GM21526 (cell line): ENCODE measurements around the gene NUTF2.
"Not testable (repeated sequence)": the region's sequence is repeated elsewhere in the genome, so short reads cannot be mapped to it uniquely, and the experiment has no call there.

Experiments
- ATAC-seq: cut with Tn5 transposase; IDR thresholded peaks from one replicate; pipeline ENCODE4 v1.9.1; 2021; ENCODE audit warnings: moderate library complexity; ENCODE audit not compliant: unreplicated experiment, low FRiP score

The NUTF2 gene

DNA sequence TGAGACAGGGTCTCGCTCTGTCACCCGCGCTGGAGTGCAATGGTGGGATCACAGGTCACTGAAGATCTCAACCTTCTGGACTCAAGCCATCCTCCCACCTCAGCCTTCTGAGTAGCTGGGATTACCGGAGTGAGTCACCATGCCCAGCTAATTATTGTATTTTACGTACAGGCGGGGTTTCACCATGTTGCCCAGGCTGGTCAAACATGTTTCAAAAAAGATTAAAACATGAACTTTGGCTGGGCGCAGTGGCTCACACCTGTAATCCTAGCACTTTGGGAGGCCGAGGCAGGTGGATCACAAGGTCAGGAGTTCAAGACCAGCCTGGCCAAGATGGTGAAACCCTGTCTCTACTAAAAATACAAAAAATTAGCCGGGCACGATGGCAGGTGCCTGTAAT is 9.5 kb upstream of the NUTF2 start:
- not testable (repeated sequence) for ATAC-seq

GRCh38 chr16:67837811-67838210 is 8.9 kb upstream of the NUTF2 start:
- ATAC-seq = no peak

DNA sequence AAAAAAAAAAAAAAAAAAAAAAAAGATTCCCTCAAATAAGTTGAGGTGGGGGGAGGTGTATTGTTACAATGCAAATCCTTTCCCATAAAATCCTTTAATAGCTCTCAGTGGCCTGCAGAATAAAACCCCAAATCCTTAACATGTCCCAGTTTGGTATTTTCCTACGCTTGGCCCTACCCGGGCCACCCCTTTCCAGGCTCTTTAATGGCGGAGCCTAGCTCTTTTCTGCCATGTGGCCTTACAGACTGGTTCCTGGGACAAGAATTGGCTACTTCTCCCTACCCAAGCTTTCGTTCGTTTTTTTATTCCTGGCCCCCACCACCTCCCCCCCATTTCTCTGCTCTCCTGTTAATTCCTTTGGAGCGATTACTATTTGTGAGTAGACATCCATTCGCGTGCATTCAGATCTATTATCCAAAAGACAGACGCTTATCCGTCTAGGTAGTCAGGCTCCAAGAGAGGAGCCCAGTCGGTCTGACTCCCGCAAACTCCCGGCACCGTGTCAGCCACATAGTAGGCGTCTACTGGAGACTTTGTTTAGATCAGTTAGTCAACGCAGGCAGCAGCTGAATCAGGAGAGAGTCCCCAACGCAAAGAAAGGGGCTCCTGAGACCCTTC is 5.4 kb upstream of the NUTF2 start:
- ATAC-seq = peak; percentile 3

DNA sequence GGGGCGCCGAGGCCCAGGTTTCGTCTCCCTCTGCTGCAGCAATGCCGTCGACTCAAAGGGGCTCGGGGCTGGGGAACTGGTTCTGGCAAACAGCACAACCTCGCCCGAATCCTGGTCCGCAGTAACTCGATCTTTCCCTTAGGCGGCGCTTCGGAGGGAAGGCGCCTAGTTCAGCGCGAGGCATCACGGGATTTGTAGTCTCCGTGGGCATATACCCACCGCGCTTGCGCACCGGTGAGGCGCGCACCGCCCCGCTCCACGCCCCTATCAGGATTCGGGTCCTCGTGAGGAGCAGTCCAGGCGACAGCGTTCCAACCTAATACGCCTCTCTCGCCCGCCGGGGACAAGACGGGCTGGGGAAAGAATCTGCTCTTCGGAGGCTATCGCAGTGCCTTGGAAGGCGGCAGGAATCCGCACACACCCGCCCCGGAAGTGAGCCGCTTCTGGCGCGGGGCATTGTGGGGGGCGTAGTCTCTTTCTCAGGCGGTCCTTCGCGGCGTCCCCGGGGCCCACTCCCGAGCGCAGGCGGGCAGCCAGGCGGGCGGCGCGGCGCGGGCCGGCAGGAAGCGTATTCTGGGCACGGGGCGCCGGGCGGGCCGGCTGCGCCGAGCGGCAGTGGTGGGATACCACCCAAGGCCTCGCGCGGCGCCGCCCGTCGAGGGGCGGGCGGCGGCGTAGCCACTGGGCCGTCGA is 4.8 kb upstream of the NUTF2 start, which contains the start of gene THAP11:
THAP11 (plus strand) TSS at position 505 of the 693 bp plus-strand sequence. CDS start 235 bp downstream, outside the sequence.
- peak; percentile 43 for ATAC-seq

- ATAC-seq = peak; percentile 8
Observed at GRCh38 chr16:67842509-67843342, 4.0 kb upstream of the NUTF2 start.

DNA sequence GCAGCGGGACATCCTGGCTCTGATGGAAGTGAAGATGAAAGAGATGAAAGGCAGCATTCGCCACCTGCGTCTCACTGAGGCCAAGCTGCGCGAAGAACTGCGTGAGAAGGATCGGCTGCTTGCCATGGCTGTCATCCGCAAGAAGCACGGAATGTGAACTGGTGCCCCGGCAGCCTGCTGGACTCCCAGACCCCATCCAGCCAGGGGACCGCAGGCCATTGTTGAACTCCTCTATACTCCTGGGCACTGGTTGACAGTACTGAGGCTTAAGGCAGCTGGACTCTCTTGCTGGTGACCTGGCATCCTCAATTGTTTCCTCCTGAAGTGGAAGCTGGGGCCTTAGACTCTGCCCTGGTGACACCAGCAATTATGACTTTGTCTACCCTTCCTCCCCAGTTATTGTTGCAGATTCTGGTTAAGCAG is 3.4 kb upstream of the NUTF2 start:
- no peak for ATAC-seq

GRCh38 chr16:67844497-67844896 is 2.2 kb upstream of the NUTF2 start:
- no peak for ATAC-seq

- ATAC-seq = no peak
Observed at GRCh38 chr16:67845291-67846062, 1.3 kb upstream of the NUTF2 start.

DNA sequence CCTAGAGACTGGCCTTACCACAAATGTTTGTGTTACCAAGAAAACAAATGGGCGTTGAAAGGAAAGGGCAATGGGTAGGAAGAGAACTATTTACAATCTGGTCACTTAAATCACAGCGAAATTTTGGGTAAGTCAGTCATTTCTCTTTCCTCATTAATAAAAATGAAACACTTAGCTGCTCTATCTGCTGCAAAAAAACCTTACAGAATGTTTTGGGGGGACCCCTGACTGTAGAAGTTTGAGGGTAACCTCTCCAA is 742 bp upstream of the NUTF2 start:
- no peak for ATAC-seq

- ATAC-seq = peak; percentile 40
Observed at GRCh38 chr16:67847064-67847861, 530 bp downstream of the NUTF2 start, which contains the start of gene CENPT. Gene CENPT, minus strand, starts transcription at chr16:67847693. Its CDS starts 13,834 bp downstream, at chr16:67833859.

DNA sequence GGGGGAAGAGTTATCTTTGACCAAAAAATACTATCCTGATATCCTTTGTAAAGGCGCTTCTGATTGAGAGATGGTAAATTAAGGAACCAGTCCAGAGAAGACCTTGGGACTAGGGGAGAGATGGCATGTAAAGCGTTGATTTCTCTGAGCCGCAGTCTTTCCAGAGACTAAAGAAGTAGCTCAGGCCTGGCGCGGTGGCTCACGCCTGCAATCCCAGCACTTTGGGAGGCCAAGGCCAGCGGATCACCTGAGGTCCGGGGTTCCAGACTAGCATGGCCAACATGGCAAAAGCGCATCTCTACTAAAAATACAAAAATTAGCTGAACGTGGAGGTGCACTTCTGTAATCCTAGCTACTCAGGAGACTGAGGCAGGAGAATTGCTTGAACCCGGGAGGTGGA is 1.4 kb downstream of the NUTF2 start:
- ATAC-seq = no peak

- no peak for ATAC-seq
Observed at GRCh38 chr16:67853670-67854069, 6.9 kb downstream of the NUTF2 start.

DNA sequence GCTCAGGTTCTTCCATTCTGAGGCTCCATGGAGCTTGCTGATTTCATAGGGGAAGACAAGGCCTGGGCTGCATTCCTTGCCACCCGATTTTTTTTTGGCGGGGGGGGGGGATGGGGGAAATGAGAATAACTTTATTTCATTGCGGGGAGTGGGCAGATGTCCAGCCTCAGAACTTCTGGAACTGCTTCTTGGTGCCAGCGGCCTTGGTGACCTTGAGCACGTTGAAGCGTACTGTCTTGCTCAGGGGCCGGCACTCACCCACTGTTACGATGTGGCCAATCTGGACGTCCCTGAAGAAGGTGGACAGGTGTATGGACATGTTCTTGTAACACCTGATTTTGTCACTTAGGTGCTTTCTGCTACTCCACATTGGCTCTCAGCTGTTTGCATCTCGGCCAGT is 9.1 kb downstream of the NUTF2 start:
- ATAC-seq = no peak

GRCh38 chr16:67856927-67857546 is 10.3 kb downstream of the NUTF2 start:
- ATAC-seq = no peak

DNA sequence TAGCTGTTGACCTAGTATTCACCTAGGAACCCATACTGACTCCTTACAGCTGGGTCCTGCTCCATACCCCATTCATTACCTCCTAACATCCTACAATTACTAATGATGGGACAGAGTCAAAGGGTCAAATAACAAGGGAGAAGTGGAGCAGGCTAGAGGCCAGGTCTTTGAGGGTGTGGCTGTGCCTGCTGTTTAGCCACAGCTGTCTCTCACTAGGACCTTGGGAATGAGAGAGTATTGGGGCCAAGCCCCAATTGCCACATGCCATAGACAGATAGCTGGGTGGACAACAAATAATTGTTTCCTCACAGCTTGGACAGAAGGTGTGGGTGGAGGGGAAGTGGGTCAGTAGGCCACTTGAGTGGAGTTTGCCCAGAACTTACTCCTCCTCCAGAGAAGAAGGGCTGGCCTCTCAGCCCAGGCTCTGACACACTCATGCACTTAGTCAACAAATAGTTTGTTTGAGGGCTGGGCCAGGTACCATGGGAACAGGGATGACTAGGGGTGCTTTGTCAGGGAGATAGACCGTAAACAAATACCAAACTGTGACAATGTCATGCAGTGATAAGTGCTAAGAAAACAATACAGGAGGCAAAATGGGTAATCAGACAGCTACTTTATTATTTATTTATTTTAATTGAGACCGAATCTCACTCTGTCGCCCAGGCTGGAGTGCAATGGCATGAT is 11.0 kb downstream of the NUTF2 start:
- ATAC-seq = no peak

GRCh38 chr16:67858500-67858899 is 11.8 kb downstream of the NUTF2 start:
- ATAC-seq = no peak

DNA sequence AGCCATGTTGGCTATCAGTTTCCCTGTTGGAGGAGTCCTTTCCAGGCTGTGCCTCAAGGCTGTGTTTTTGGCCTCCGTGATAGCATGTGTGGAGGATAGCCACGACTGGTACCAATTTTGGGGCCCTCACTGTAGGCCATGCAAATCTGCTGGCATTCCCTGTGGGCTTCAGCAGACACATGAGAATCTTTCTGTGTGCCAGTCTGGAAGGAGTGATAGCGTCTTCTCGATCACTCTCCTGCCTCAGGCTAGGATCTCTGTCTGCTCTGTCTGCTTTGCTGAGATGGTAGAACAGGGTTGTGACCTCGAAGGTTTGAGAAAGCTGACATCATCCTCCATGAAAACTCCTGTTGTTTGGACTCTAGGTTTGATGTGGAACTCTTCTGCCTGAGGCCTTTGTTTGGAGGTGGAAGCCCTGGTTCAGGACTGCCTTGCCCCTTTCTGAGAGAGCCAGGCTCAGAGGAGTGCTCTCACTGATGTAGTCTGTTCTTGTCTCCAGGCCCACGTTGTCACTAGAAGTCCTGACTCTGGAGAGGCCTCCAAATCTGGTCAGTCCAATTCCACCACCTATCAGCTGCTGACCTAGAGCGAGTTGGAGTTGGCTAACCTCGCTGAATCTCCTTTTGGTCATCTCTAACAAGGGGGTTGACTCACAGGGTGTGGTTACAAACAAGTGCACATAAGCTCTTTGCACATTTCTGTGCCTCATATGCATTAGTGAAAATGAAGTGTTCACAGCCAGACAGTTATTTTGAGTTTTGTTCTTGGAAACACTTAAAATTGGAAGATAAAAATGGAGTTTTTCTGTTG is 14.1 kb downstream of the NUTF2 start:
- ATAC-seq = no peak

DNA sequence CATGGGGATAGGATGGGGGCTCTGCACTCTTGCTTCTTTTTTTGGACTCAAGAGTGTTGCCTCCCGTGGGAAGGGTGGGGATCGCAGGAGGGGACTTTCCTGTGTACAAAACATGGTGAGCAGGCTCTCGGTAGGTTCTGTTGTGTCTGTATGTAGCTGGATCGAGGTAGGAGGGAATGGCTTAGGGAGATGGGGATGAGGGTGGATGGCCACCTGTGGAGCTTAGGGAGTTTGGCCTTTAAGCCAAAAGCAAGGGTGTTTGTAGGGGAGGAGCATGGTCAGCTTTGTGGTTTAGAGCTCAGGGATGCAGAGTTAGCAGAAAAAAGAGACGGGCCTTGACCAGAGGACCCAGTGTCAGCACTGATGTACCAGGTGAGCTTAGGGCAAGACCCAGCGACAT is 15.1 kb downstream of the NUTF2 start:
- ATAC-seq = no peak
